Neural progenitor cell (in vitro differentiated cells): ENCODE measurements around the gene MYBBP1A. TPM values are rescaled to one million over a fixed set of nuclear protein-coding genes. Genes with fewer than 3 reads are reported as not detected.

Experiments used
- DNase-seq: peaks from one replicate; pipeline ENCODE4 v3.0.0-alpha.2; 2016; ENCODE audit warnings: low spot score
- H2AFZ ChIP-seq: fragments of 200-600 bp; sonication (generic); replicated peaks from 2 replicates; pipeline ENCODE4 v1.6.1; 2016; ENCODE audit warnings: antibody characterized with exemption
- H3F3A ChIP-seq: fragments of 200-600 bp; sonication (generic); 2 replicates; pipeline ENCODE4 v1.6.1; 2016; ENCODE audit warnings: antibody characterized with exemption, low read depth
- H3K27ac ChIP-seq: fragments of 200-600 bp; sonication (generic); 2 replicates; pipeline ENCODE4 v1.5.1; 2016; ENCODE audit warnings: mild to moderate bottlenecking
- H3K27me3 ChIP-seq: fragments of 200-600 bp; sonication (generic); 2 replicates; pipeline ENCODE4 v1.6.1; 2016; ENCODE audit warnings: mild to moderate bottlenecking, moderate library complexity
- H3K36me3 ChIP-seq: fragments of 200-600 bp; sonication (generic); 2 replicates; pipeline ENCODE4 v1.5.1; 2016
- H3K4me1 ChIP-seq: fragments of 200-600 bp; sonication (generic); 2 replicates; pipeline ENCODE4 v1.6.1; 2016; ENCODE audit warnings: mixed run types
- H3K4me2 ChIP-seq: fragments of 200-600 bp; sonication (generic); 2 replicates; pipeline ENCODE4 v1.6.1; 2016
- H3K4me3 ChIP-seq: fragments of 200-600 bp; sonication (generic); 2 replicates; pipeline ENCODE4 v1.5.1; 2016
- H3K79me2 ChIP-seq: fragments of 200-600 bp; sonication (generic); 2 replicates; pipeline ENCODE4 v1.6.1; 2016; ENCODE audit warnings: low read depth
- H3K9ac ChIP-seq: fragments of 200-600 bp; sonication (generic); 2 replicates; pipeline ENCODE4 v1.6.1; 2016
- H3K9me3 ChIP-seq: fragments of 200-600 bp; sonication (generic); 2 replicates; pipeline ENCODE4 v1.5.1; 2016; ENCODE audit warnings: low read depth
- H4K20me1 ChIP-seq: fragments of 200-600 bp; sonication (generic); 2 replicates; pipeline ENCODE4 v1.6.1; 2016; ENCODE audit warnings: low read depth
- H3K27ac Mint-ChIP-seq: 3 replicates; pipeline ENCODE4 v1.8.0; 2021; ENCODE audit warnings: mixed read lengths
- H3K27me3 Mint-ChIP-seq: 2 replicates; pipeline ENCODE4 v1.8.0; 2022; ENCODE audit warnings: low read depth, mild to moderate bottlenecking, inconsistent platforms, moderate library complexity, mixed read lengths; ENCODE audit not compliant: insufficient read depth
- H3K36me3 Mint-ChIP-seq: 3 replicates; pipeline ENCODE4 v1.8.0; 2021; ENCODE audit warnings: mixed read lengths
- H3K4me1 Mint-ChIP-seq: 3 replicates; pipeline ENCODE4 v1.8.0; 2021; ENCODE audit warnings: mixed read lengths
- H3K4me3 Mint-ChIP-seq: 3 replicates; pipeline ENCODE4 v1.8.0; 2021; ENCODE audit warnings: mild to moderate bottlenecking, moderate library complexity, mixed read lengths
- H3K9me3 Mint-ChIP-seq: 3 replicates; pipeline ENCODE4 v1.8.0; 2020; ENCODE audit warnings: mixed read lengths
- EZH2 ChIP-seq: fragments of 200-600 bp; sonication (generic); IDR thresholded peaks from 2 replicates; pipeline ENCODE4 v1.6.1; 2017; ENCODE audit warnings: antibody characterized with exemption, mild to moderate bottlenecking, moderate library complexity
- EZH2phosphoT487 ChIP-seq: fragments of 200-600 bp; sonication (generic); IDR thresholded peaks from 2 replicates; pipeline ENCODE4 v1.6.1; 2017; ENCODE audit warnings: antibody characterized with exemption
- total RNA-seq: library from RNA; depleted of rRNA; stranded (reverse); fragments of >200 nt; gene quantifications from 2 replicates; pipeline ENCODE4 v1.2.3, GENCODE V29; 2015; ENCODE audit warnings: low replicate concordance
- TF ChIP-seq, protein P1 (sequence below): fragments of 200-600 bp; sonication (generic); IDR thresholded peaks from 2 replicates; pipeline ENCODE4 v1.5.1; 2017; ENCODE audit warnings: antibody characterized with exemption, mild to moderate bottlenecking

Gene MYBBP1A
- total RNA-seq, 1 donor from 2014 or later, result 17.4 TPM

DNA sequence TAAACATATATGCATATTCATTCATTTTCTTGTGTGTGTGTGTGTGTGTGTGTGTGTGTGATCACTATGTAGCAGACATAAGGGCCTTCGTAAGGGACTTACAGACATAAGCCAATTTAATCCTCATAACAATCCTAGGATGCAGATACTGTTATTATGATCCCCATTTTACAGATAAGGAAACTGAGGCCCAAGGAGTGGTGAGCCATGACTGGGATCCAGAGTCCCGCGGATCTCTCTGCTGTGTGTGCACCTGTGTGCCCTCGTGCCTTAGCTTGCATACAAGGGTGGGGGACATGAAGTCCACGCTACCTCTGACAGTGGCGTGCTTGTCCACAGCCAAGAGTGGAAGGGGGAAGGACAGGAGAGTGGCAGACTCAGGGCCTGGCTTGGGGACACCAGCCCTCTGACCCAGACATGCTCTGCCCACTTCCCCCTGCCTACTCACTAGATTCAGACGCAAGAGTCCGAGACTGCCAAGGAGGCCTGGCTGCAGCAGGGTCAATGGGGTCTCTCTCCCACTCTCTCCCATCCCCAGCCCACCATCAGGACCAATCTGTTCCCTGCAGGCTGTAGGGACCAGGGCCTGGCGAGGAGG lies 19.4 kb upstream of the MYBBP1A start:
- H3K27ac Mint-ChIP-seq, result peak overlapping the region; percentile 29
- H3K4me1 Mint-ChIP-seq, result peaks cover 31% of the 10 kb centered on the region
- H3K36me3 ChIP-seq, result no peaks in the 10 kb centered on the region
- H3K9me3 ChIP-seq, result no peaks in the 10 kb centered on the region
- TF ChIP-seq, protein P1, sequence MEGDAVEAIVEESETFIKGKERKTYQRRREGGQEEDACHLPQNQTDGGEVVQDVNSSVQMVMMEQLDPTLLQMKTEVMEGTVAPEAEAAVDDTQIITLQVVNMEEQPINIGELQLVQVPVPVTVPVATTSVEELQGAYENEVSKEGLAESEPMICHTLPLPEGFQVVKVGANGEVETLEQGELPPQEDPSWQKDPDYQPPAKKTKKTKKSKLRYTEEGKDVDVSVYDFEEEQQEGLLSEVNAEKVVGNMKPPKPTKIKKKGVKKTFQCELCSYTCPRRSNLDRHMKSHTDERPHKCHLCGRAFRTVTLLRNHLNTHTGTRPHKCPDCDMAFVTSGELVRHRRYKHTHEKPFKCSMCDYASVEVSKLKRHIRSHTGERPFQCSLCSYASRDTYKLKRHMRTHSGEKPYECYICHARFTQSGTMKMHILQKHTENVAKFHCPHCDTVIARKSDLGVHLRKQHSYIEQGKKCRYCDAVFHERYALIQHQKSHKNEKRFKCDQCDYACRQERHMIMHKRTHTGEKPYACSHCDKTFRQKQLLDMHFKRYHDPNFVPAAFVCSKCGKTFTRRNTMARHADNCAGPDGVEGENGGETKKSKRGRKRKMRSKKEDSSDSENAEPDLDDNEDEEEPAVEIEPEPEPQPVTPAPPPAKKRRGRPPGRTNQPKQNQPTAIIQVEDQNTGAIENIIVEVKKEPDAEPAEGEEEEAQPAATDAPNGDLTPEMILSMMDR, result no peak
- TF ChIP-seq EZH2phosphoT487, result no peak
- DNase-seq, result no peak
- H4K20me1 ChIP-seq, result no peaks in the 10 kb centered on the region
- H3K79me2 ChIP-seq, result no peaks in the 10 kb centered on the region
- no peaks in the 10 kb centered on the region for H3K9me3 Mint-ChIP-seq
- no peak overlapping the region for H3K9ac ChIP-seq
- no peaks in the 10 kb centered on the region for H3K27me3 Mint-ChIP-seq
- no peak overlapping the region for H3K4me3 ChIP-seq
- no peak overlapping the region for H3K27ac ChIP-seq
- H3K4me3 Mint-ChIP-seq, result no peak overlapping the region
- H2AFZ ChIP-seq, result no peak overlapping the region
- H3K4me2 ChIP-seq, result no peak overlapping the region
- peaks cover 15% of the 10 kb centered on the region for H3F3A ChIP-seq
- no peaks in the 10 kb centered on the region for H3K36me3 Mint-ChIP-seq
- peaks cover 30% of the 10 kb centered on the region for H3K4me1 ChIP-seq
- no peaks in the 10 kb centered on the region for H3K27me3 ChIP-seq

- H3K27ac Mint-ChIP-seq, result no peak overlapping the region
Observed at GRCh38 chr17:4573669-4574068, 18.5 kb upstream of the MYBBP1A start.

GRCh38 chr17:4573115-4573514 lies 17.9 kb upstream of the MYBBP1A start:
- H2AFZ ChIP-seq, result no peak overlapping the region
- H3K4me3 Mint-ChIP-seq, result no peak overlapping the region
- no peaks in the 10 kb centered on the region for H4K20me1 ChIP-seq
- H3F3A ChIP-seq, result peaks cover 24% of the 10 kb centered on the region
- H3K4me1 ChIP-seq, result peaks cover 40% of the 10 kb centered on the region
- TF ChIP-seq, protein P1, result no peak
- no peaks in the 10 kb centered on the region for H3K36me3 Mint-ChIP-seq
- H3K27ac ChIP-seq, result no peak overlapping the region
- H3K4me2 ChIP-seq, result no peak overlapping the region
- no peaks in the 10 kb centered on the region for H3K9me3 Mint-ChIP-seq
- H3K9ac ChIP-seq, result no peak overlapping the region
- H3K4me1 Mint-ChIP-seq, result peaks cover 36% of the 10 kb centered on the region
- no peaks in the 10 kb centered on the region for H3K36me3 ChIP-seq
- H3K27me3 ChIP-seq, result no peaks in the 10 kb centered on the region
- DNase-seq, result no peak
- H3K27ac Mint-ChIP-seq, result no peak overlapping the region
- no peaks in the 10 kb centered on the region for H3K79me2 ChIP-seq
- no peaks in the 10 kb centered on the region for H3K27me3 Mint-ChIP-seq
- no peak overlapping the region for H3K4me3 ChIP-seq
- no peaks in the 10 kb centered on the region for H3K9me3 ChIP-seq

More at GRCh38 chr17:4573669-4574068, 18.5 kb upstream of the MYBBP1A start:
- no peak overlapping the region for H3K4me2 ChIP-seq
- no peaks in the 10 kb centered on the region for H3K36me3 ChIP-seq
- H3K4me3 ChIP-seq, result no peak overlapping the region
- Mint-ChIP-seq H3K36me3 (no peaks in the 10 kb centered on the region), H3K4me3 (no peak overlapping the region), H3K27me3 (no peaks in the 10 kb centered on the region), H3K9me3 (no peaks in the 10 kb centered on the region), H3K4me1 (peaks cover 34% of the 10 kb centered on the region)
- peaks cover 19% of the 10 kb centered on the region for H3F3A ChIP-seq
- no peak overlapping the region for H3K27ac ChIP-seq
- H3K9ac ChIP-seq, result no peak overlapping the region
- H3K9me3 ChIP-seq, result no peaks in the 10 kb centered on the region
- TF ChIP-seq EZH2, result no peak
- TF ChIP-seq, protein P1, result no peak
- TF ChIP-seq EZH2phosphoT487, result no peak
- no peaks in the 10 kb centered on the region for H3K79me2 ChIP-seq
- H3K27me3 ChIP-seq, result no peaks in the 10 kb centered on the region
- no peak for DNase-seq
- no peak overlapping the region for H2AFZ ChIP-seq
- H4K20me1 ChIP-seq, result no peaks in the 10 kb centered on the region
- H3K4me1 ChIP-seq, result peaks cover 36% of the 10 kb centered on the region
